KMS-11 (cell line): ENCODE results near the gene CDCA5.

Experiments used
- H2AFZ ChIP-seq: fragments of 200-600 bp; sonication (generic); 2 replicates; pipeline ENCODE4 v1.6.1; 2016; ENCODE audit warnings: antibody characterized with exemption, mixed run types, low read depth
- H3K27ac ChIP-seq: fragments of 200-600 bp; sonication (generic); 2 replicates; pipeline ENCODE4 v1.6.1; 2016; ENCODE audit warnings: mild to moderate bottlenecking, mixed run types
- H3K27me3 ChIP-seq: fragments of 200-600 bp; sonication (generic); 2 replicates; pipeline ENCODE4 v1.6.1; 2017; ENCODE audit warnings: mild to moderate bottlenecking, low read depth, mixed run types, moderate library complexity; ENCODE audit not compliant: insufficient read depth
- H3K36me3 ChIP-seq: fragments of 200-600 bp; sonication (generic); 2 replicates; pipeline ENCODE4 v1.6.1; 2017; ENCODE audit warnings: mild to moderate bottlenecking, mixed run types; ENCODE audit not compliant: insufficient read depth
- H3K4me1 ChIP-seq: fragments of 200-600 bp; sonication (generic); 2 replicates; pipeline ENCODE4 v1.6.1; 2016; ENCODE audit warnings: mild to moderate bottlenecking, low read depth, mixed run types; ENCODE audit not compliant: poor library complexity, severe bottlenecking
- H3K4me2 ChIP-seq: fragments of 200-600 bp; sonication (generic); 2 replicates; pipeline ENCODE4 v1.7.0; 2016; ENCODE audit warnings: mild to moderate bottlenecking, mixed run types
- H3K4me3 ChIP-seq: fragments of 200-600 bp; sonication (generic); IDR thresholded peaks from 2 replicates; pipeline ENCODE4 v1.6.1; 2017; ENCODE audit warnings: low read depth, low read length, mixed read lengths; ENCODE audit not compliant: insufficient read depth
- H3K79me2 ChIP-seq: fragments of 200-600 bp; sonication (generic); 2 replicates; pipeline ENCODE4 v1.6.1; 2016; ENCODE audit warnings: low read depth, mixed run types; ENCODE audit not compliant: insufficient read depth
- H3K9ac ChIP-seq: fragments of 200-600 bp; sonication (generic); 2 replicates; pipeline ENCODE4 v1.6.1; 2016; ENCODE audit warnings: mild to moderate bottlenecking, mixed run types
- H4K20me1 ChIP-seq: fragments of 200-600 bp; sonication (generic); 2 replicates; pipeline ENCODE4 v1.6.1; 2016; ENCODE audit warnings: mild to moderate bottlenecking, mixed run types; ENCODE audit not compliant: insufficient read depth
- TF ChIP-seq, protein P1 (sequence below): fragments of 200-600 bp; sonication (generic); conservative IDR thresholded peaks from 2 replicates; pipeline ENCODE4 v1.6.1; 2017; ENCODE audit warnings: low read depth, mild to moderate bottlenecking, antibody characterized with exemption, low read length, moderate library complexity, mixed read lengths

CDCA5 gene

DNA sequence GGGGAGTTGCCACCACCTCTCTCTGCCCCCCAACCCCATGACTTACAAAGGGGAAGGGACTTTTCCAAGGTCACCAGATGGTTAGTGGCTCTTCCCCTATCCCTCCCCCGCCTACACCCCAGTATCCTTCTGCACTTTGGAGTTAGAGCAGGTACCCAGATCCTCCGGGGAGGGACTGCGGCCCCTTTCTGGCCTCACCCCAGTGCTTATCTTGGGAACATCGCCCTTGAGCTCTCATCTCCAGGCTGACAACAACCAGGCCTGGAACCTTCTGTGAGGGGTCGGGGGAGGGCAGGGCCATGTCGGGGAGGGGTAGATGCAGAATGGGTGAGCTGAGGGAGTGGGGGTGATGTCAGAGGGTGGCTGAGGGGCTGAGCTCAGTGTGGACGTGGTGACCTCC is 18.0 kb downstream of the CDCA5 start:
- Histone ChIP-seq H3K4me1 (no peaks in the 10 kb centered on the region), H3K4me2 (no peak overlapping the region), H3K9ac (no peak overlapping the region), H2AFZ (no peak overlapping the region), H3K27ac (no peak overlapping the region), H3K79me2 (no peaks in the 10 kb centered on the region), H3K27me3 (no peaks in the 10 kb centered on the region), H3K36me3 (no peaks in the 10 kb centered on the region), H3K4me3 (no peak overlapping the region), H4K20me1 (no peaks in the 10 kb centered on the region)
- TF ChIP-seq, protein P1, sequence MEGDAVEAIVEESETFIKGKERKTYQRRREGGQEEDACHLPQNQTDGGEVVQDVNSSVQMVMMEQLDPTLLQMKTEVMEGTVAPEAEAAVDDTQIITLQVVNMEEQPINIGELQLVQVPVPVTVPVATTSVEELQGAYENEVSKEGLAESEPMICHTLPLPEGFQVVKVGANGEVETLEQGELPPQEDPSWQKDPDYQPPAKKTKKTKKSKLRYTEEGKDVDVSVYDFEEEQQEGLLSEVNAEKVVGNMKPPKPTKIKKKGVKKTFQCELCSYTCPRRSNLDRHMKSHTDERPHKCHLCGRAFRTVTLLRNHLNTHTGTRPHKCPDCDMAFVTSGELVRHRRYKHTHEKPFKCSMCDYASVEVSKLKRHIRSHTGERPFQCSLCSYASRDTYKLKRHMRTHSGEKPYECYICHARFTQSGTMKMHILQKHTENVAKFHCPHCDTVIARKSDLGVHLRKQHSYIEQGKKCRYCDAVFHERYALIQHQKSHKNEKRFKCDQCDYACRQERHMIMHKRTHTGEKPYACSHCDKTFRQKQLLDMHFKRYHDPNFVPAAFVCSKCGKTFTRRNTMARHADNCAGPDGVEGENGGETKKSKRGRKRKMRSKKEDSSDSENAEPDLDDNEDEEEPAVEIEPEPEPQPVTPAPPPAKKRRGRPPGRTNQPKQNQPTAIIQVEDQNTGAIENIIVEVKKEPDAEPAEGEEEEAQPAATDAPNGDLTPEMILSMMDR = no peak

DNA sequence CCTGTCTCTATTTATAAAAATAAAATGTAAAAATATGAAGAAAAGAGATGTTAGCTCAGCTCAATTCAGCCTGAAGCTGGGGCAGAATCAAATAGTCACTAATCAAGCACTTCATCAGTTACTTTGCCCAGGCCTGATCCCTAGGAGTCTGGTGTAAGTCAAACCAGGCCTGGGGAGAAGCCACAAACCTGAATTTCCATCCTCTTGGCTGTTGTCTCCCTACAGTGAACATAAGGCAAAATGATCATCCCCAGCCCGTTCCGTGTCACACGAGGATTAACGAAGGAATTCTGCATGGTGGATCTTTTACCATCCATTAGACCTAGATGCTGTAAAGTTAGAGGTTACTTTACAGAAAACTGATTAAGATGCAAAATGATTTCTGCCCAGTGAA is 19.0 kb downstream of the CDCA5 start:
- Histone ChIP-seq H3K27ac (no peak overlapping the region), H3K4me3 (no peak overlapping the region), H3K9ac (no peak overlapping the region), H3K4me1 (peaks cover 6% of the 10 kb centered on the region), H3K4me2 (no peak overlapping the region), H3K27me3 (no peaks in the 10 kb centered on the region), H3K36me3 (no peaks in the 10 kb centered on the region), H4K20me1 (no peaks in the 10 kb centered on the region), H3K79me2 (no peaks in the 10 kb centered on the region), H2AFZ (no peak overlapping the region)
- TF ChIP-seq, protein P1 = no peak

DNA sequence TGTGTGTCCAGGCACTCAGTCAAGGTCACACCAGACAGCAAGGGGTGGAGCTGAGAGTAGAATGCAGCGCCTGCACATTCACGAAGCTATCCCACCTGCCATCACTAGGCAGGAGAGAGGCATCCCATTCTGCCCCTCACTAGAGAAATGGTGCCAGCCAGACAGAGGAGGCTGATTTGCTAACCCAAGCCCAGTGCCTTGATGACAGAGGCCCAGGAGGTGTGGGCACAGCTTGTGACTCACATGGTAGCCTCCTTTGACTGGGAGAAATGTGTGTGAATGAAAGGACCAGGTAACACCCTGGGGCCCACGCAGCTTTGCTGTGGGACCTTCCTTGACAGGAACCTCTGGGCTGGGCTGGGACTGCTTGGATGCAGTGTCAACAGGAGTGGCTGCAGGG is 20.3 kb downstream of the CDCA5 start:
- Histone ChIP-seq H3K4me3 (no peak overlapping the region), H3K4me1 (peaks cover 6% of the 10 kb centered on the region), H4K20me1 (no peaks in the 10 kb centered on the region), H3K27me3 (no peaks in the 10 kb centered on the region), H3K79me2 (no peaks in the 10 kb centered on the region), H3K36me3 (no peaks in the 10 kb centered on the region), H2AFZ (no peak overlapping the region), H3K27ac (no peak overlapping the region), H3K4me2 (no peak overlapping the region), H3K9ac (no peak overlapping the region)
- TF ChIP-seq, protein P1 = no peak

DNA sequence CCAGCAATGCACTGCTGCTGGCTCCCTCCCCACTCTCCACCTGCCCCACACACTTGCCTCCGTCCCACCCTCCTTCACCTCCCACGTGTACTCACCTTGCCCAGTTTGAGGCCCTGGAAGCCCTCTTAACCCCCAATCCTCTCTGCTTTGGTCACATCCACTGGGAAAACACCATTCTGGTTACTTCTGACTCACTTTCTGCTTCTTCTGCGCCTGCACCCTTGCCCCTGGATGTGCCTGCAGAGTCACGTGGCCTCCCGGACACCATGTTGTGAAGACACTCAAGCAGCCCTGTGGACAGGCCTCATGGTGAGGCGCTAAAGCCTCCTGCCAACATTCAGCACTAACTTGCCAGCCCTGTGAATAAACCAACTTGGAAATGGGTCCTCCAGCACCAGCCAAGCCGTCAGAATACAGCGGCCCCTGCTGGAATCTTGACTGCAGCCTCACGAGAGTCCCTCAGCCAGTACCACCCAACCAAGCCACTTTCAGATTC is 22.9 kb downstream of the CDCA5 start:
- no peaks in the 10 kb centered on the region for H3K36me3 ChIP-seq
- H3K4me3 ChIP-seq = no peak overlapping the region
- no peaks in the 10 kb centered on the region for H3K27me3 ChIP-seq
- no peaks in the 10 kb centered on the region for H4K20me1 ChIP-seq
- H3K9ac ChIP-seq = no peak overlapping the region
- H3K79me2 ChIP-seq = no peaks in the 10 kb centered on the region
- H3K27ac ChIP-seq = no peak overlapping the region
- no peak overlapping the region for H3K4me2 ChIP-seq
- no peak overlapping the region for H2AFZ ChIP-seq
- TF ChIP-seq, protein P1 = no peak
- H3K4me1 ChIP-seq = peaks cover 8% of the 10 kb centered on the region
